SK-N-SH (cell line): ENCODE measurements around the gene LRP10. TPM values are rescaled to one million over a fixed set of nuclear protein-coding genes. Genes with fewer than 3 reads are reported as not detected.

Experiments
- CTCF ChIA-PET: fragments of 300-600, 350-600 bp; formaldehyde crosslinking; extraction: SDS; loops from one replicate; lab custom pipeline; 2021; lab: Yijun Ruan, JAX
- POLR2A ChIA-PET: fragments of 350-600 bp; sonication (Branson Sonifier 250); formaldehyde crosslinking; extraction: SDS; loops from one replicate; lab custom pipeline; 2020; ENCODE audit warnings: antibody characterized with exemption, inconsistent platforms; lab: Yijun Ruan, JAX
- DNase-seq: peaks from one replicate; pipeline ENCODE4 v3.0.0; 2012
- H2AFZ ChIP-seq: fragments of 200-600 bp; sonication (generic); 2 replicates; pipeline ENCODE4 v1.8.1; 2016; ENCODE audit warnings: antibody characterized with exemption, mild to moderate bottlenecking, low read depth
- H3F3A ChIP-seq: fragments of 200-600 bp; sonication (generic); replicated peaks from 2 replicates; pipeline ENCODE3; 2016; ENCODE audit warnings: antibody characterized with exemption, mild to moderate bottlenecking; ENCODE audit not compliant: insufficient read depth
- H3K27ac ChIP-seq, 2 experiments: fragments of 200-500 bp in 1 of 2; fragments of 200-600 bp in 1 of 2; sonication (Bioruptor generic) in 1 of 2; sonication (generic), shearing (Covaris generic) in 1 of 2; 2 replicates each; pipeline versions ENCODE4 v1.5.1 to v1.6.1; 2014 to 2016; ENCODE audit warnings: low read depth in 2 of 2, inconsistent platforms in 1 of 2, low read length in 1 of 2, mild to moderate bottlenecking in 1 of 2, mixed read lengths in 1 of 2
- H3K27me3 ChIP-seq: fragments of 200-600 bp; sonication (generic), shearing (Covaris generic); 2 replicates; pipeline ENCODE4 v1.6.1; 2016; ENCODE audit warnings: mixed run types; ENCODE audit not compliant: insufficient read depth
- H3K36me3 ChIP-seq, 2 experiments: fragments of 200-500 bp in 1 of 2; fragments of 200-600 bp in 1 of 2; sonication (Bioruptor generic) in 1 of 2; sonication (generic) in 1 of 2; replicated peaks in 1 of 2; 2 replicates each; pipeline versions ENCODE3 to v1.5.1; 2014 to 2016; ENCODE audit warnings: low read length in 1 of 2, mild to moderate bottlenecking in 1 of 2; ENCODE audit not compliant: insufficient read depth in 2 of 2, control insufficient read depth in 1 of 2
- H3K4me1 ChIP-seq, 2 experiments: fragments of 200-500 bp in 1 of 2; fragments of 200-600 bp in 1 of 2; sonication (Bioruptor generic) in 1 of 2; sonication (generic), shearing (Covaris generic) in 1 of 2; 2 replicates each; pipeline versions ENCODE4 v1.5.1 to v1.6.1; 2014 to 2016; ENCODE audit warnings: low read depth in 1 of 2, low read length in 1 of 2, mixed run types in 1 of 2; ENCODE audit not compliant: insufficient read depth in 2 of 2, control insufficient read depth in 1 of 2
- H3K4me2 ChIP-seq: fragments of 200-600 bp; sonication (generic), shearing (Covaris generic); 2 replicates; pipeline ENCODE4 v1.6.1; 2017; ENCODE audit warnings: mixed run types
- H3K4me3 ChIP-seq, 2 experiments: fragments of 200-500 bp in 1 of 2; fragments of 200-600 bp in 1 of 2; sonication (Bioruptor generic) in 1 of 2; sonication (generic), shearing (Covaris generic) in 1 of 2; 2 replicates each; pipeline versions ENCODE4 v1.5.1 to v1.8.1; 2014 to 2016; ENCODE audit warnings: low read depth in 2 of 2, inconsistent platforms in 1 of 2, low read length in 1 of 2, mild to moderate bottlenecking in 1 of 2, mixed read lengths in 1 of 2, moderate library complexity in 1 of 2
- H3K79me2 ChIP-seq: fragments of 200-600 bp; sonication (generic); 2 replicates; pipeline ENCODE4 v1.8.1; 2017; ENCODE audit warnings: mild to moderate bottlenecking; ENCODE audit not compliant: insufficient read depth
- H3K9ac ChIP-seq: fragments of 200-600 bp; sonication (generic); 2 replicates; pipeline ENCODE4 v1.6.1; 2017; ENCODE audit warnings: mixed run types
- H3K9me2 ChIP-seq: fragments of 200-600 bp; sonication (generic); 2 replicates; pipeline ENCODE4 v1.6.1; 2017; ENCODE audit warnings: mixed run types
- H3K9me3 ChIP-seq: fragments of 200-600 bp; sonication (generic); 2 replicates; pipeline ENCODE4 v1.6.1; 2017; ENCODE audit warnings: mixed run types, mild to moderate bottlenecking, moderate library complexity
- H4K20me1 ChIP-seq: fragments of 200-600 bp; sonication (generic); 2 replicates; pipeline ENCODE4 v1.6.1; 2017; ENCODE audit warnings: mild to moderate bottlenecking, mixed run types; ENCODE audit not compliant: insufficient read depth
- GATA2 ChIP-seq: sonication (generic); formaldehyde crosslinking; IDR thresholded peaks from 2 replicates; pipeline ENCODE4 v1.5.0; 2020; ENCODE audit warnings: mild to moderate bottlenecking, missing genetic modification reagents
- JUND ChIP-seq: IDR thresholded peaks from 2 replicates; pipeline ENCODE4 v1.4.0; 2012
- NFIC ChIP-seq: IDR thresholded peaks from 2 replicates; pipeline ENCODE4 v1.4.0; 2012; ENCODE audit warnings: borderline replicate concordance
- SIN3A ChIP-seq: IDR thresholded peaks from 2 replicates; pipeline ENCODE4 v1.6.1; 2012; ENCODE audit warnings: low read depth, mild to moderate bottlenecking, low read length, moderate library complexity, borderline replicate concordance
- TCF12 ChIP-seq: IDR thresholded peaks from 2 replicates; pipeline ENCODE4 v1.4.0; 2012
- ZBTB33 ChIP-seq: IDR thresholded peaks from 2 replicates; pipeline ENCODE4 v1.4.0; 2012; ENCODE audit warnings: low read depth, borderline replicate concordance
- WGBS: methylation state at CpG from one replicate; pipeline ENCODE4 v1.1.6; 2017; ENCODE audit warnings: low lambda C conversion rate; 5-methylcytosine and 5-hydroxymethylcytosine counted together
- polyA plus RNA-seq, 3 experiments: library from polyadenylated mRNA; depleted of rRNA; stranded (reverse); fragments of >200 nt; gene quantifications; 2 replicates each; pipeline ENCODE4 v1.2.3, GENCODE V29; 2012
- TF ChIP-seq, protein P1 (sequence below): fragments of 200-600 bp; sonication (generic); IDR thresholded peaks from 2 replicates; pipeline ENCODE4 v1.6.1; 2017; ENCODE audit warnings: antibody characterized with exemption, mild to moderate bottlenecking, moderate library complexity

LRP10 gene
- polyA plus RNA-seq, 1 of the 3 experiments (the other 2 are of a cell fraction), result 117 TPM

DNA sequence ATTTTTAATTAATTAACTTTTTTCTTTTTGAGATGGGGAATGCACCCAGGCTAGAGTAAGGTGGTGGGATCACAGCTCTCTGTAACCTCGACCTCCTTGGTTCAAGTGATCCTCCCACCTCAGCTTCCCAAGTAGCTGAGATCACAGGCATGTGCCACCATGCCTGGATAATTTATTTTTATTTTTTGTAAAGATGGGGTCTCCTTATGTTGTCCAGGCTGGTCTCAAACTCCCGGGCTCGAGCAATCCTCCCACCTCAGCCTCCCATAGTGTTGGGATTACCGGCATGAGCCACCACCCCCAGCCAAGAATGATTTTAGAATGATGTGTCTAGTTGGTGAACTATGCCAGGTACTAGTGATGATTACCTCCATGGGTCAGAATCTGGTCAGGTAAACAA lies 6.6 kb upstream of the LRP10 start (continued):
- TF ChIP-seq, protein P1, sequence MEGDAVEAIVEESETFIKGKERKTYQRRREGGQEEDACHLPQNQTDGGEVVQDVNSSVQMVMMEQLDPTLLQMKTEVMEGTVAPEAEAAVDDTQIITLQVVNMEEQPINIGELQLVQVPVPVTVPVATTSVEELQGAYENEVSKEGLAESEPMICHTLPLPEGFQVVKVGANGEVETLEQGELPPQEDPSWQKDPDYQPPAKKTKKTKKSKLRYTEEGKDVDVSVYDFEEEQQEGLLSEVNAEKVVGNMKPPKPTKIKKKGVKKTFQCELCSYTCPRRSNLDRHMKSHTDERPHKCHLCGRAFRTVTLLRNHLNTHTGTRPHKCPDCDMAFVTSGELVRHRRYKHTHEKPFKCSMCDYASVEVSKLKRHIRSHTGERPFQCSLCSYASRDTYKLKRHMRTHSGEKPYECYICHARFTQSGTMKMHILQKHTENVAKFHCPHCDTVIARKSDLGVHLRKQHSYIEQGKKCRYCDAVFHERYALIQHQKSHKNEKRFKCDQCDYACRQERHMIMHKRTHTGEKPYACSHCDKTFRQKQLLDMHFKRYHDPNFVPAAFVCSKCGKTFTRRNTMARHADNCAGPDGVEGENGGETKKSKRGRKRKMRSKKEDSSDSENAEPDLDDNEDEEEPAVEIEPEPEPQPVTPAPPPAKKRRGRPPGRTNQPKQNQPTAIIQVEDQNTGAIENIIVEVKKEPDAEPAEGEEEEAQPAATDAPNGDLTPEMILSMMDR, result no peak
- TF ChIP-seq TCF12, result no peak
- TF ChIP-seq JUND, result no peak
- TF ChIP-seq GATA2 (CRISPR knock-in tag), result no peak
- no peak for TF ChIP-seq ZBTB33

DNA sequence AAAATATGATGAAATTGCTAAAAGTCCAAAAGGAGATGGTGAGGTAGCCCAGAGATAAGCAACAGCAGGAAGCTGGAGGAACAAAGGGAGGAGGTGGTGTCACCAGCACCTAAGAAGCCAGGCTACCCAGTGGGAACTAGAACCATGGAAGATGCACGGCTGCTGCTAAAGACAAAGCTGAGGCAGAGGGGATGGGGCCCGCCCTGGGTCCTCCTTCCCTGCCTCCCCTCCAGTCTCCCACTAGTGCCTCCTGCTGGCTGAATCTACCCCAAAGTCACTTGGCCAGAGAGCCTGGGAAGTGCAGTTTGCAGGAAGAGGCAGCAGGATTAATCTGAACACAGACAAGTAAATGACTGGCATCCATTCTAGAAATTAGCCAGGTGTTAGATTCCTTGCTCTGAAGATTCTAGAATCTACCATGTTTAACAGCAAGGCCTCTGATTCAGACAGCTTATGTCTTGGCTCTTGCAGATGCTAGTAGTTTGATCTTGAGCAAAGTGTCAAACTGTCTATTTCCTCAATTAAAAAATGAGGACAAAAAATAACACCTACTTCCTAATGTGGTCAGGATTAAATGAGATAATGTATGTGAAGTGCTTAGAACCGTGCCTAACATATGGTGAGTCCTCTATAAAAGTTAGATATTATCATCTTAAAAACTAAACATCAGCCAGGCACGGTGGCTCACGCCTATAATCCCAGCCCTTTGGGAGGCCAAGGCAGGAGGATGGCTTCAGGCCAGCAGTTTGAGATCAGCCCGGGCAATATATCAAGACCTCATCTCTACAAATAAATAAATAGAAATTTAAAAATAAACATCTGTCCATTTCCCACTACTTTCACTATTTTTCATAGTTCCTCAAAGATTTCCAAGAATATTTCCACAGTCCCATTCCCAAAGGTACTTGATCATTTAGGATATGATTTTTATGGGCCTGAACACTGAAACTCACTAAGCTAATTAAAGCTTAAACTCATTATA lies 5.8 kb upstream of the LRP10 start:
- Histone ChIP-seq H3K36me3 (no peaks in the 10 kb centered on the region), H4K20me1 (no peaks in the 10 kb centered on the region), H3F3A (peaks cover 4% of the 10 kb centered on the region), H3K9me3 (no peaks in the 10 kb centered on the region), H3K27ac (no peak overlapping the region), H2AFZ (no peak overlapping the region), H3K79me2 (no peaks in the 10 kb centered on the region), H3K4me1 (peaks cover 3 to 5% of the 10 kb centered on the region in 2 experiments; a peak in 3 of 4 replicates)
- peak; percentile 29 for DNase-seq
- TF ChIP-seq, protein P1, result peak; percentile 40
- TF ChIP-seq NFIC (no peak), SIN3A (no peak)
- TF ChIP-seq, all 33 proteins: peak for 1
- Histone ChIP-seq H3K9me2 (no peaks in the 10 kb centered on the region), H3K27me3 (no peaks in the 10 kb centered on the region), H3K4me2 (no peak overlapping the region), H3K4me3 (no peak overlapping the region), H3K9ac (no peak overlapping the region)
- POLR2A ChIA-PET, result no interaction called here
- 57% methylated on average over 6 of the region's 6 CpGs for WGBS
- CTCF ChIA-PET, result interaction anchor here (0.7 to 4.9 kb wide), 8 partner anchors 10 to 296 kb away, joined by 3 to 51 read pairs (median 4); no protein-coding TSS in a partner anchor
